HepG2 (cell line): ENCODE results near the gene EPHA6. TPM values are rescaled to one million over a fixed set of nuclear protein-coding genes. Genes with fewer than 3 reads are reported as not detected.

ENCODE experiments used
- ATAC-seq: fragments of 200-7000 bp; cut with Tn5 transposase; 3 replicates; pipeline ENCODE4 v1.9.1; 2020; ENCODE audit warnings: mild to moderate bottlenecking, moderate library complexity
- BruUV-seq: library from RNA; stranded (reverse); fragments of 400-500 nt; replicated peaks from 2 replicates; lab custom pipeline; 2021; lab: Mats Ljungman, UMichigan
- CTCF ChIA-PET: fragments of 300-600 bp; formaldehyde crosslinking; extraction: SDS; loops from one replicate; lab custom pipeline; 2021; ENCODE audit warnings: low total read pairs, inconsistent platforms, low intra/inter-chr PET ratio; lab: Yijun Ruan, JAX
- POLR2A ChIA-PET: fragments of 350-600 bp; sonication (Branson Sonifier 250); formaldehyde crosslinking; loops from one replicate; lab custom pipeline; 2020; ENCODE audit warnings: antibody characterized with exemption, inconsistent platforms; lab: Yijun Ruan, JAX
- DNase-seq: peaks from one replicate; pipeline ENCODE4 v3.0.0-alpha.2; 2015; ENCODE audit warnings: low spot score
- FAIRE-seq: peaks from 3 replicates; lab custom pipeline; 2011; peaks lifted over from hg19 to GRCh38; lab: Jason Lieb, UNC
- H2AFZ ChIP-seq: one replicate; pipeline ENCODE4 v1.6.1; 2011; ENCODE audit warnings: low read length, inconsistent platforms
- H3K27ac ChIP-seq: fragments of 300-600 bp; 3 replicates; pipeline ENCODE4 v1.8.0; 2011; ENCODE audit warnings: mixed run types, mild to moderate bottlenecking, mixed read lengths, low read length, inconsistent platforms; ENCODE audit not compliant: insufficient read depth; ENCODE audit errors: extremely low read length
- H3K27me3 ChIP-seq, 2 experiments: fragments of 200-600 bp in 1 of 2; 2 replicates in 1 of 2; 3 replicates in 1 of 2; pipeline versions ENCODE4 v1.6.0 to v1.8.0; 2011; ENCODE audit warnings: low read length in 2 of 2, mild to moderate bottlenecking in 2 of 2, moderate library complexity in 2 of 2, inconsistent platforms in 1 of 2; ENCODE audit not compliant: insufficient read depth in 2 of 2, control insufficient read depth in 1 of 2
- H3K36me3 ChIP-seq, 2 experiments: fragments of 200-600 bp in 1 of 2; replicated peaks in 1 of 2; 2 replicates in 1 of 2; 3 replicates in 1 of 2; pipeline versions ENCODE4 v1.5.1 to v1.8.0; 2011; ENCODE audit warnings: low read length in 2 of 2, inconsistent platforms in 1 of 2; ENCODE audit not compliant: insufficient read depth in 2 of 2, control insufficient read depth in 1 of 2
- H3K4me1 ChIP-seq: 2 replicates; pipeline ENCODE4 v1.5.1; 2012; ENCODE audit warnings: low read length, inconsistent platforms; ENCODE audit not compliant: insufficient read depth
- H3K4me2 ChIP-seq: 2 replicates; pipeline ENCODE4 v1.6.0; 2011; ENCODE audit warnings: low read depth, low read length, inconsistent platforms
- H3K4me3 ChIP-seq, 3 experiments: fragments of 200-600 bp in 1 of 3; sonication (generic), shearing (Covaris generic) in 1 of 3; replicated peaks in 1 of 3; 2 replicates each; pipeline ENCODE4 v1.5.1; 2011 to 2016; ENCODE audit warnings: low read length in 3 of 3, inconsistent platforms in 2 of 3, low read depth in 2 of 3, mild to moderate bottlenecking in 2 of 3, control low read depth in 1 of 3, mixed read lengths in 1 of 3; ENCODE audit not compliant: insufficient read depth in 1 of 3
- H3K79me2 ChIP-seq: one replicate; pipeline ENCODE4 v1.6.1; 2011; ENCODE audit warnings: low read length, inconsistent platforms; ENCODE audit not compliant: insufficient read depth
- H3K9ac ChIP-seq: 2 replicates; pipeline ENCODE4 v1.6.0; 2011; ENCODE audit warnings: mild to moderate bottlenecking, low read depth, low read length, inconsistent platforms; ENCODE audit not compliant: insufficient read depth
- H3K9me3 ChIP-seq: 2 replicates; pipeline ENCODE4 v1.5.1; 2012; ENCODE audit warnings: mild to moderate bottlenecking, low read length
- H4K20me1 ChIP-seq: 2 replicates; pipeline ENCODE4 v1.6.0; 2011; ENCODE audit warnings: inconsistent platforms, mild to moderate bottlenecking, low read length, moderate library complexity; ENCODE audit not compliant: insufficient read depth
- DZIP1 ChIP-seq: sonication (generic); formaldehyde crosslinking; IDR thresholded peaks from 2 replicates; pipeline ENCODE4 v1.5.0; 2020; ENCODE audit warnings: mild to moderate bottlenecking, missing genetic modification reagents
- ERF ChIP-seq: IDR thresholded peaks from 2 replicates; pipeline ENCODE4 v1.6.1; 2018; ENCODE audit warnings: missing biosample characterization, missing genetic modification reagents
- ONECUT2 ChIP-seq: sonication (generic); formaldehyde crosslinking; IDR thresholded peaks from 2 replicates; pipeline ENCODE4 v1.4.0; 2020; ENCODE audit warnings: missing genetic modification reagents
- RFX5 ChIP-seq: IDR thresholded peaks from 2 replicates; pipeline ENCODE4 v1.6.1; 2011; ENCODE audit warnings: low read depth, low read length, improper control_type of control experiment
- RNF219 ChIP-seq: sonication (generic); formaldehyde crosslinking; IDR thresholded peaks from 2 replicates; pipeline ENCODE4 v1.5.0; 2020; ENCODE audit warnings: mild to moderate bottlenecking, missing genetic modification reagents
- TBP ChIP-seq: sonication (generic); formaldehyde crosslinking; IDR thresholded peaks from 2 replicates; pipeline ENCODE4 v1.5.0; 2020; ENCODE audit warnings: missing genetic modification reagents
- ZNF232 ChIP-seq: sonication (generic); formaldehyde crosslinking; IDR thresholded peaks from 2 replicates; pipeline ENCODE4 v1.4.0; 2020; ENCODE audit warnings: missing genetic modification reagents, borderline replicate concordance
- WGBS: methylation state at CpG from one replicate; pipeline ENCODE4 v1.1.6; 2017; ENCODE audit warnings: low lambda C conversion rate; 5-methylcytosine and 5-hydroxymethylcytosine counted together
- in situ Hi-C: cut with HindIII; loops from 2 replicates; pipeline ENCODE4 v1.10.0; 2017; ENCODE audit warnings: low pct_unique_long_range_greater_than_20kb; ENCODE audit not compliant: extremely low pct_ligation_motif_present
- intact Hi-C: fragments of 100-400 bp; cut with micrococcal nuclease; formaldehyde crosslinking; loops from one replicate; pipeline ENCODE4 v1.10.0; 2022; ENCODE audit not compliant: unreplicated experiment
- polyA plus RNA-seq, 8 experiments: library from polyadenylated mRNA; depleted of rRNA in 3 of 8; stranded (reverse) in 7 of 8; unstranded in 1 of 8; fragments of >200 nt; fragmentation: Illumina TruSeq in 4 of 8; extraction: Trizol in 4 of 8; gene quantifications; 2 replicates each; pipeline versions ENCODE4 v1.2.1 to v1.2.3, GENCODE V29; 2011 to 2016; ENCODE audit warnings: low read depth in 4 of 8, missing spikeins in 1 of 8, mixed read lengths in 1 of 8; ENCODE audit not compliant: insufficient read depth in 1 of 8
- total RNA-seq, 5 experiments: library from RNA; depleted of rRNA; stranded (reverse); fragments of >200 nt; fragmentation: Illumina TruSeq; extraction: Trizol; gene quantifications; 2 replicates each; pipeline ENCODE4 v1.2.3, GENCODE V29; 2016; ENCODE audit warnings: low read depth in 1 of 5

EPHA6 gene
- total and polyA plus RNA-seq, 2 of the 13 experiments (the other 11 are each of a cell fraction or from before 2014, with no cell fraction given) = not detected

GRCh38 chr3:97360804-97361203, 546.4 kb downstream of the EPHA6 start:
- Histone ChIP-seq H4K20me1 (no peaks in the 10 kb centered on the region), H3K79me2 (no peaks in the 10 kb centered on the region), H3K27ac (no peak overlapping the region), H3K9ac (no peak overlapping the region), H3K4me1 (no peaks in the 10 kb centered on the region), H3K36me3 (no peaks in the 10 kb centered on the region), H3K4me2 (no peak overlapping the region), H2AFZ (no peak overlapping the region), H3K4me3 (no peak overlapping the region), H3K27me3 (no peaks in the 10 kb centered on the region; a peak in 1 of 5 replicates), H3K9me3 (no peaks in the 10 kb centered on the region)
- in situ Hi-C loops (no loop called here), intact Hi-C loops (no loop called here)
- DNase-seq = no peak
- no peak for FAIRE-seq
- TF ChIP-seq TBP (CRISPR knock-in tag) (no peak), ONECUT2 (no peak), ERF (CRISPR knock-in tag) (no peak), ZNF232 (CRISPR knock-in tag) (no peak), RNF219 (CRISPR knock-in tag) (no peak), RFX5 (no peak), DZIP1 (CRISPR knock-in tag) (no peak)
- no TSS peak for BruUV-seq
- ChIA-PET CTCF (no interaction called here), POLR2A (no interaction called here)
- 31% methylated on average over 3 of the region's 3 CpGs for WGBS
- no peak for ATAC-seq
